ENCODE measurements around the gene TMEM132D. TPM values are rescaled to one million over a fixed set of nuclear protein-coding genes. Genes with fewer than 3 reads are reported as not detected.

The TMEM132D gene
- total RNA-seq, 1 experiment from 2014 or later = not detected

- DNase-seq (ENCODE audit: low spot score) = no peak
- no peaks in the 10 kb centered on the region for H3K36me3 ChIP-seq (ENCODE audit: insufficient read depth, low read length, poor library complexity, severe bottlenecking)
- ChIA-PET CTCF (no interaction called here), POLR2A (ENCODE audit: low non-redundant PET) (no interaction called here)
- H3K4me3 ChIP-seq (ENCODE audit: low read depth, low read length, poor library complexity, severe bottlenecking) = no peak overlapping the region
- no peak for TF ChIP-seq EZH2 (IDR thresholded peaks at IDR 0.05; ENCODE audit: borderline replicate concordance, low read depth, low read length, poor library complexity, severe bottlenecking)
- no peak for TF ChIP-seq CTCF (conservative IDR thresholded peaks at IDR 0.05; ENCODE audit: low read depth, low read length)
- no peak overlapping the region for H3K27ac ChIP-seq (ENCODE audit: low read depth, low read length, poor library complexity, severe bottlenecking)
- H3K4me1 ChIP-seq (ENCODE audit: insufficient read depth, low read length, poor library complexity, severe bottlenecking) = no peaks in the 10 kb centered on the region
- intact Hi-C loops (cut with micrococcal nuclease; ENCODE audit: unreplicated experiment) = no loop called here
- peaks cover 13% of the 10 kb centered on the region for H3K9me3 ChIP-seq (ENCODE audit: low read depth, low read length, poor library complexity, severe bottlenecking)
- no peaks in the 10 kb centered on the region for H3K27me3 ChIP-seq (replicated peaks; ENCODE audit: insufficient read depth, low read depth, low read length, poor library complexity)
- no TSS peak for BruUV-seq (replicated peaks)
These were observed 23.6 kb upstream of the TMEM132D start for GRCh38 chr12:129927316-129927900.

- no TSS peak for BruUV-seq (replicated peaks)
- Histone ChIP-seq H3K27ac (ENCODE audit: low read depth, low read length, poor library complexity, severe bottlenecking) (no peak overlapping the region), H3K4me1 (ENCODE audit: insufficient read depth, low read length, poor library complexity, severe bottlenecking) (no peaks in the 10 kb centered on the region), H3K36me3 (ENCODE audit: insufficient read depth, low read length, poor library complexity, severe bottlenecking) (no peaks in the 10 kb centered on the region), H3K4me3 (ENCODE audit: low read depth, low read length, poor library complexity, severe bottlenecking) (no peak overlapping the region), H3K9me3 (ENCODE audit: low read depth, low read length, poor library complexity, severe bottlenecking) (no peaks in the 10 kb centered on the region), H3K27me3 (replicated peaks; ENCODE audit: insufficient read depth, low read depth, low read length, poor library complexity) (no peaks in the 10 kb centered on the region)
- TF ChIP-seq EZH2 (IDR thresholded peaks at IDR 0.05; ENCODE audit: borderline replicate concordance, low read depth, low read length, poor library complexity, severe bottlenecking) (no peak), CTCF (conservative IDR thresholded peaks at IDR 0.05; ENCODE audit: low read depth, low read length) (peak; percentile 59)
- ChIA-PET POLR2A (ENCODE audit: low non-redundant PET) (no interaction called here), CTCF (interaction anchor here (1.0 to 1.3 kb wide), 2 partner anchors 103 to 1652 kb away, joined by 3 to 4 read pairs; no protein-coding TSS in a partner anchor)
- peak; percentile 45 for DNase-seq (ENCODE audit: low spot score)
- intact Hi-C loops (cut with micrococcal nuclease; ENCODE audit: unreplicated experiment) = loop anchor here (2.0 to 5.0 kb wide), 2 partner anchors 1129 to 1653 kb away; no protein-coding TSS in a partner anchor
These were observed 7.7 kb upstream of the TMEM132D start for GRCh38 chr12:129911428-129912049.

GRCh38 chr12:129909051-129910020 lies 5.5 kb upstream of the TMEM132D start:
- intact Hi-C loops (cut with micrococcal nuclease; ENCODE audit: unreplicated experiment) = loop anchor here (2.0 to 5.0 kb wide), 2 partner anchors 1127 to 1651 kb away; no protein-coding TSS in a partner anchor
- Histone ChIP-seq H3K4me3 (ENCODE audit: low read depth, low read length, poor library complexity, severe bottlenecking) (no peak overlapping the region), H3K27me3 (replicated peaks; ENCODE audit: insufficient read depth, low read depth, low read length, poor library complexity) (peaks cover 12% of the 10 kb centered on the region), H3K36me3 (ENCODE audit: insufficient read depth, low read length, poor library complexity, severe bottlenecking) (no peaks in the 10 kb centered on the region), H3K27ac (ENCODE audit: low read depth, low read length, poor library complexity, severe bottlenecking) (no peak overlapping the region), H3K4me1 (ENCODE audit: insufficient read depth, low read length, poor library complexity, severe bottlenecking) (no peaks in the 10 kb centered on the region), H3K9me3 (ENCODE audit: low read depth, low read length, poor library complexity, severe bottlenecking) (no peaks in the 10 kb centered on the region)
- TF ChIP-seq EZH2 (IDR thresholded peaks at IDR 0.05; ENCODE audit: borderline replicate concordance, low read depth, low read length, poor library complexity, severe bottlenecking) (no peak), CTCF (conservative IDR thresholded peaks at IDR 0.05; ENCODE audit: low read depth, low read length) (no peak)
- BruUV-seq (replicated peaks) = no TSS peak
- DNase-seq (ENCODE audit: low spot score) = no peak
- CTCF ChIA-PET = no interaction called here
- POLR2A ChIA-PET (ENCODE audit: low non-redundant PET) = no interaction called here
